CD4-positive, alpha-beta T cell treated with Interleukin-2 at 100 ng/mL for 4 hours (primary cell): ENCODE data around the gene LRG1.

Experiments used
- DNase-seq: peaks from one replicate; pipeline ENCODE4 v3.0.0-alpha.2; 2020; ENCODE audit warnings: low spot score

Gene LRG1

GRCh38 chr19:4539693-4540581 is at the start of gene LRG1:
LRG1 (minus strand) TSS chr19:4540036; CDS start chr19:4540013, 23 bp downstream.
- no peak for DNase-seq

- DNase-seq, result no peak
Observed at GRCh38 chr19:4588291-4588761, 48.5 kb upstream of the LRG1 start.

- no peak for DNase-seq
Observed at GRCh38 chr19:4587527-4587926, 47.7 kb upstream of the LRG1 start.

GRCh38 chr19:4586691-4587090 is 46.9 kb upstream of the LRG1 start:
- no peak for DNase-seq

- no peak for DNase-seq
Observed at GRCh38 chr19:4586245-4586644, 46.4 kb upstream of the LRG1 start.

- no peak for DNase-seq
Observed at GRCh38 chr19:4585556-4585955, 45.7 kb upstream of the LRG1 start.

- DNase-seq, result no peak
Observed at GRCh38 chr19:4584670-4585460, 45.0 kb upstream of the LRG1 start.

GRCh38 chr19:4583961-4584669 is 44.3 kb upstream of the LRG1 start:
- no peak for DNase-seq

- DNase-seq, result no peak
Observed at GRCh38 chr19:4582980-4583842, 43.4 kb upstream of the LRG1 start.

GRCh38 chr19:4581666-4582553 is 42.1 kb upstream of the LRG1 start:
- no peak for DNase-seq

- no peak for DNase-seq
Observed at GRCh38 chr19:4580961-4581665, 41.3 kb upstream of the LRG1 start.

- no peak for DNase-seq
Observed at GRCh38 chr19:4580021-4580901, 40.4 kb upstream of the LRG1 start.

GRCh38 chr19:4579389-4579788 is 39.6 kb upstream of the LRG1 start:
- no peak for DNase-seq

- no peak for DNase-seq
Observed at GRCh38 chr19:4578552-4579248, 38.9 kb upstream of the LRG1 start.

- DNase-seq, result no peak
Observed at GRCh38 chr19:4577020-4577782, 37.4 kb upstream of the LRG1 start.

- peak; percentile 59 for DNase-seq
Observed at GRCh38 chr19:4576016-4576933, 36.4 kb upstream of the LRG1 start.
